ENCODE results near the gene PACRG. TPM values are rescaled to one million over a fixed set of nuclear protein-coding genes. Genes with fewer than 3 reads are reported as not detected.

Gene PACRG
- total and polyA plus RNA-seq, 2 donors (not counting 3 experiments of a cell fraction or from before 2014, with no cell fraction given) = 0.08 TPM; not detected in 1

GRCh38 chr6:162941128-162941527 is 213.4 kb downstream of the PACRG start:
- no peak overlapping the region for H3K4me3 ChIP-seq (replicated peaks in 1 of 3; ENCODE audit: insufficient read depth in 1 of 3, low read depth in 1 of 3, low read length in 3 of 3)
- POLR2A ChIA-PET = no interaction called here
- no TSS peak for BruUV-seq (replicated peaks)

More at GRCh38 chr6:162941128-162941527, 213.4 kb downstream of the PACRG start:
- Histone ChIP-seq H3K27me3 (ENCODE audit: control insufficient read depth in 2 of 2, insufficient read depth in 2 of 2, low read length in 2 of 2) (no peaks in the 10 kb centered on the region), H4K20me1 (replicated peaks; ENCODE audit: control insufficient read depth, extremely low read depth, insufficient read depth, low read length) (no peaks in the 10 kb centered on the region), H3K4me1 (ENCODE audit: control insufficient read depth, extremely low read depth, insufficient read depth, low read length) (no peaks in the 10 kb centered on the region), H3K9ac (replicated peaks; ENCODE audit: extremely low read depth, insufficient read depth, low read length) (no peak overlapping the region), H3K4me2 (ENCODE audit: insufficient read depth, low read length) (no peak overlapping the region), H3K36me3 (ENCODE audit: control insufficient read depth in 2 of 2, extremely low read depth in 1 of 2, insufficient read depth in 2 of 2, low read length in 2 of 2) (no peaks in the 10 kb centered on the region), H2AFZ (ENCODE audit: low read depth, low read length) (no peak overlapping the region), H3K9me1 (replicated peaks; ENCODE audit: control insufficient read depth, extremely low read depth, insufficient read depth, low read length) (no peaks in the 10 kb centered on the region), H3K27ac (ENCODE audit: insufficient read depth, low read depth, low read length) (no peak overlapping the region), H3K9me3 (replicated peaks; ENCODE audit: control insufficient read depth, insufficient read depth, low read length) (no peaks in the 10 kb centered on the region), H3K79me2 (ENCODE audit: control insufficient read depth, insufficient read depth, low read length) (no peaks in the 10 kb centered on the region)
- TF ChIP-seq EZH2 (IDR thresholded peaks at IDR 0.05; ENCODE audit: borderline replicate concordance, low read depth, low read length, severe bottlenecking) (no peak), MAX (IDR thresholded peaks at IDR 0.05; ENCODE audit: insufficient read depth, insufficient read length) (no peak), POLR2AphosphoS5 (IDR thresholded peaks at IDR 0.05; ENCODE audit: insufficient read depth, low read depth, low read length) (no peak), MYC (IDR thresholded peaks at IDR 0.05; ENCODE audit: low read depth, low read length) (no peak), FOS (IDR thresholded peaks at IDR 0.05; ENCODE audit: borderline replicate concordance, insufficient read depth, low read length) (no peak), CTCF (IDR thresholded peaks at IDR 0.05; ENCODE audit: extremely low read depth in 1 of 2, insufficient read depth in 1 of 2, low read depth in 1 of 2, low read length in 2 of 2) (no peak)
- intact Hi-C loops (cut with micrococcal nuclease) = no loop called here
- DNase-seq (ENCODE audit: low read depth, low spot score) (no peak), FAIRE-seq (no peak)
- CTCF ChIA-PET = no interaction called here
- dilution Hi-C loops (cut with MboI; ENCODE audit: extremely low pct_ligation_motif_present, low sequenced_read_pairs) = no loop called here
